Keratinocyte (primary cell): ENCODE data around the gene HEMK1.
A peak's percentile ranks its signal among the peaks of the same experiment; 100 is the strongest.

ENCODE experiments used
- EZH2 ChIP-seq: IDR thresholded peaks from one replicate; pipeline ENCODE4 v1.6.1; 2012; ENCODE audit warnings: inconsistent platforms, mild to moderate bottlenecking, low read length, moderate library complexity
- TF ChIP-seq, protein P1 (sequence below), 3 experiments: IDR thresholded peaks in 1 of 3; conservative IDR thresholded peaks in 1 of 3; optimal IDR thresholded peaks in 1 of 3; 2 replicates in 2 of 3; 3 replicates in 1 of 3; pipeline versions ENCODE3 to v1.5.1; 2011; ENCODE audit warnings: low read length in 3 of 3, mild to moderate bottlenecking in 3 of 3, moderate library complexity in 2 of 3, control low read depth in 1 of 3, inconsistent platforms in 1 of 3; ENCODE audit not compliant: insufficient read depth in 2 of 3; ENCODE audit errors: extremely low read depth in 1 of 3

GRCh38 chr3:50611464-50612233, 42.3 kb downstream of the HEMK1 start, which contains the start of gene CISH:
- TF ChIP-seq, protein P1, sequence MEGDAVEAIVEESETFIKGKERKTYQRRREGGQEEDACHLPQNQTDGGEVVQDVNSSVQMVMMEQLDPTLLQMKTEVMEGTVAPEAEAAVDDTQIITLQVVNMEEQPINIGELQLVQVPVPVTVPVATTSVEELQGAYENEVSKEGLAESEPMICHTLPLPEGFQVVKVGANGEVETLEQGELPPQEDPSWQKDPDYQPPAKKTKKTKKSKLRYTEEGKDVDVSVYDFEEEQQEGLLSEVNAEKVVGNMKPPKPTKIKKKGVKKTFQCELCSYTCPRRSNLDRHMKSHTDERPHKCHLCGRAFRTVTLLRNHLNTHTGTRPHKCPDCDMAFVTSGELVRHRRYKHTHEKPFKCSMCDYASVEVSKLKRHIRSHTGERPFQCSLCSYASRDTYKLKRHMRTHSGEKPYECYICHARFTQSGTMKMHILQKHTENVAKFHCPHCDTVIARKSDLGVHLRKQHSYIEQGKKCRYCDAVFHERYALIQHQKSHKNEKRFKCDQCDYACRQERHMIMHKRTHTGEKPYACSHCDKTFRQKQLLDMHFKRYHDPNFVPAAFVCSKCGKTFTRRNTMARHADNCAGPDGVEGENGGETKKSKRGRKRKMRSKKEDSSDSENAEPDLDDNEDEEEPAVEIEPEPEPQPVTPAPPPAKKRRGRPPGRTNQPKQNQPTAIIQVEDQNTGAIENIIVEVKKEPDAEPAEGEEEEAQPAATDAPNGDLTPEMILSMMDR (optimal IDR thresholded peaks at IDR 0.05 in 1 of 3, IDR thresholded peaks at IDR 0.05 in 1 of 3, conservative IDR thresholded peaks at IDR 0.05 in 1 of 3; ENCODE audit: extremely low read depth in 1 of 3, insufficient read depth in 2 of 3, low read length in 3 of 3), result peak in 1 of 3 experiments; percentile 18
- TF ChIP-seq EZH2, result no peak
